Testis (tissue), 3 donors: Measurements from ENCODE around the gene SLC4A11. TPM values are rescaled to one million over a fixed set of nuclear protein-coding genes. Genes with fewer than 3 reads are reported as not detected.
"Not testable (repeated sequence)": the region's sequence is repeated elsewhere in the genome, so short reads cannot be mapped to it uniquely, and the experiment has no call there.

Experiments
- DNase-seq: peaks from one replicate; pipeline ENCODE4 v3.0.0-alpha.2; 2019
- H3K27ac ChIP-seq, 2 donors: fragments of 200-600 bp; sonication (generic); one replicate each; pipeline ENCODE4 v1.5.1; 2019
- H3K27me3 ChIP-seq: fragments of 200-600 bp; sonication (generic); one replicate; pipeline ENCODE4 v1.5.1; 2019
- H3K36me3 ChIP-seq: fragments of 200-600 bp; sonication (generic); one replicate; pipeline ENCODE4 v1.5.1; 2017; ENCODE audit warnings: low read depth; ENCODE audit errors: missing control alignments
- H3K4me1 ChIP-seq: fragments of 200-600 bp; sonication (generic); one replicate; pipeline ENCODE4 v1.5.1; 2019
- H3K4me3 ChIP-seq, 2 donors: fragments of 200-600 bp; sonication (generic); one replicate each; pipeline ENCODE4 v1.5.1; 2017 to 2019
- H3K9me3 ChIP-seq: fragments of 200-600 bp; sonication (generic); one replicate; pipeline ENCODE4 v1.5.1; 2017
- CTCF ChIP-seq, 3 experiments: fragments of 450-650 bp in 2 of 3; fragments of 200-600 bp in 1 of 3; sonication (generic) in 1 of 3; IDR thresholded peaks; one replicate each; pipeline ENCODE4 v1.5.1; 2016 to 2019; ENCODE audit warnings: antibody characterized with exemption in 3 of 3, mild to moderate bottlenecking in 2 of 3, moderate library complexity in 1 of 3
- POLR2A ChIP-seq: fragments of 450-650 bp; IDR thresholded peaks from one replicate; pipeline ENCODE4 v1.6.1; 2017; ENCODE audit warnings: antibody characterized with exemption, mild to moderate bottlenecking, moderate library complexity
- WGBS, 2 donors: methylation state at CpG; one replicate each; pipeline ENCODE4 v1.1.5; 2018; 5-methylcytosine and 5-hydroxymethylcytosine counted together
- intact Hi-C: fragments of 100-400 bp; cut with DNase I; formaldehyde crosslinking; loops from one replicate; pipeline ENCODE4 v1.15.1; 2023; ENCODE audit warnings: low total_unique reads
- polyA plus RNA-seq: library from polyadenylated mRNA; stranded (reverse); fragments of 350-450 nt; fragmentation: Illumina TruSeq; extraction: RNeasy Lipid Tissue Mini Kit (QIAGEN cat#74804); gene quantifications from one replicate; pipeline ENCODE4 v1.2.3, GENCODE V29; 2014; ENCODE audit warnings: low read depth, low replicate concordance; ENCODE audit not compliant: insufficient read depth
- total RNA-seq, 2 donors: library from RNA; depleted of rRNA; stranded (reverse); fragments of >200 nt; gene quantifications; one replicate each; pipeline ENCODE4 v1.2.3, GENCODE V29; 2016

Gene SLC4A11
- total and polyA plus RNA-seq, 3 donors from 2014 or later: 9.2 to 10.7 (median 10.7) TPM

DNA sequence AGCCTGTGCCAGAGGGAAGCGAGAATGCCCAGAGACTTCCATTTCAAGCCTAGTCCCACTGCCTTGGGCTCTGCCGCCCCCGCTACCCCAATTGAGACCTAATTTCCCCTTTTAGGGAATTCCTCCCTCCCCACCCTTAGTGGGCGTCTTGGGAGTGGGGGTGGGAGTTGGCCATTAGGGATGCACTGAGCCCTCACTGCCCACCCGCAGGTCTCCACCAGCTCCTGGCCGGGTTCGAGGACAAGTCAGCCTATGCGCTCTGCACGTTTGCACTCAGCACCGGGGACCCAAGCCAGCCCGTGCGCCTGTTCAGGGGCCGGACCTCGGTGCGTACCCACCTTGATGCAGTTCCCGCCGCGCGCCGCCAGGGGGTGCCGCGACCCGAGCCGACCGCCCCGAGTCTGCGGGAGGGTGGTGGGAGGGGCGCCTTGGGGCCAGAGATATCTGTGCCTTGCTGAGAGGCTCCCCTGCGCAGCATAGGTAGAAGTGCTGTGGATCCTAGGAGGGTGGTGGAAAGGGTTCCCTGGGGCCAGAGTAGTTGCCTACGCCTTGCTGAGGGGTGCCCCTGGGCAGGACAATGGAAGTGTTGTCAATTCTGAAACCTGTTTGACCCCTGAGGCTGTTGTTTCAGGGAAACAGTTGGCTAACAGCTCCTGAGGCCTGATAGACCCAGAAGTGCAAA lies 20.5 kb downstream of the SLC4A11 start:
- no peaks in the 10 kb centered on the region for H3K36me3 ChIP-seq
- H3K4me3 ChIP-seq: peak overlapping the region in 1 of 2 donors; percentile 5
- H3K27me3 ChIP-seq: no peaks in the 10 kb centered on the region
- peak; percentile 85 to 95 (median 91) for TF ChIP-seq CTCF (IDR thresholded peaks at IDR 0.05)
- TF ChIP-seq POLR2A: no peak
- no peaks in the 10 kb centered on the region for H3K4me1 ChIP-seq
- no peaks in the 10 kb centered on the region for H3K9me3 ChIP-seq
- peak; percentile 69 for DNase-seq
- intact Hi-C loops: no loop called here
- 21 to 42% methylated on average over 7 to 25 of the region's 30 CpGs for WGBS, 2 donors
- H3K27ac ChIP-seq: no peak overlapping the region

DNA sequence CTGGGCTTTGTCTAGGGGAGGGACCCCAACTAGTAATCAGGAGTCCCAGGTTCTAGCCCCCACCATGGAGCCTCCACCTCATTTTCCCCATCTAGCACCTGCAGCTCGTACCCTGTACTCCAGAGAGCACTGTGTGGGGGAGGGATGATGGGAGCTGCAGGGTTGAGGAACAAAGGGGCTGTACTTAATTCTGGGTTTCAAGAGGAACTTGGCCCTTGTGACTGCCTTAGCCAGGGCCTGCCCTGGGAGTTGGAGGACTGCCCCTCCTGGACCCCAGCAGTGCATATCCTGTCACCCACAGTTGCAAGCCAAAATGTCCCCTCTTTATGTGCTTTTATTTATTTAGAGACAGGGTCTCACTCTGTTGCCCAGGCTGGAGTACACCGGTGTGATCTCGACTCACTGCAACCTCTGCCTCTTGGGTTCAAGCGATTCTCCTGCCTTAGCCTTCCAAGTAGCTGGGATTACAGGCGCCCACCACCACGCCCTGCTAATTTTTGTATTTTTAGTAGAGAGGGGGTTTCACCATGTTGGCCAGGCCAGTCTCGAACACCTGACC lies 23.6 kb downstream of the SLC4A11 start:
- DNase-seq, H3K36me3 ChIP-seq, H3K9me3 ChIP-seq, H3K27ac ChIP-seq, intact Hi-C loops, H3K27me3 ChIP-seq, H3K4me3 ChIP-seq, H3K4me1 ChIP-seq: not testable (repeated sequence)
- 94 to 95% methylated on average over 7 of the region's 7 CpGs for WGBS, 2 donors

GRCh38 chr20:3213226-3213625 lies 25.8 kb downstream of the SLC4A11 start:
- 80 to 91% methylated on average over 7 of the region's 7 CpGs for WGBS, 2 donors
- Histone ChIP-seq H3K4me3 (no peak overlapping the region), H3K9me3 (no peaks in the 10 kb centered on the region), H3K27ac (no peak overlapping the region), H3K36me3 (no peaks in the 10 kb centered on the region), H3K4me1 (peaks cover 7% of the 10 kb centered on the region), H3K27me3 (no peaks in the 10 kb centered on the region)
- intact Hi-C loops: no loop called here
- no peak for DNase-seq
- TF ChIP-seq POLR2A: no peak
- no peak for TF ChIP-seq CTCF (IDR thresholded peaks at IDR 0.05)

- no peak for TF ChIP-seq CTCF (IDR thresholded peaks at IDR 0.05)
- TF ChIP-seq POLR2A: no peak
- Histone ChIP-seq H3K36me3 (no peaks in the 10 kb centered on the region), H3K4me3 (no peak overlapping the region), H3K27me3 (no peaks in the 10 kb centered on the region), H3K27ac (no peak overlapping the region), H3K9me3 (no peaks in the 10 kb centered on the region), H3K4me1 (peaks cover 7% of the 10 kb centered on the region)
- DNase-seq: no peak
- intact Hi-C loops: no loop called here
- WGBS, 2 donors: 27 to 60% methylated on average over 1 to 2 of the region's 2 CpGs
Observed at GRCh38 chr20:3210346-3210745, 28.6 kb downstream of the SLC4A11 start.

- Histone ChIP-seq H3K9me3 (no peaks in the 10 kb centered on the region), H3K27me3 (no peaks in the 10 kb centered on the region), H3K4me1 (peaks cover 7% of the 10 kb centered on the region), H3K4me3 (peak overlapping the region; percentile 72 to 82), H3K36me3 (no peaks in the 10 kb centered on the region), H3K27ac (no peak overlapping the region)
- no peak for DNase-seq
- intact Hi-C loops: no loop called here
- WGBS, 2 donors: 1 to 3% methylated on average over 5 to 10 of the region's 10 CpGs
- TF ChIP-seq POLR2A (no peak), CTCF (IDR thresholded peaks at IDR 0.05) (no peak)
Observed at GRCh38 chr20:3209946-3210317, 29.1 kb downstream of the SLC4A11 start.
